Kidney glomerular epithelial cell (primary cell): Measurements from ENCODE around the gene ADAMTS8.
A peak's percentile ranks its signal among the peaks of the same experiment; 100 is the strongest.

ENCODE experiments used
- DNase-seq: peaks from one replicate; lab custom pipeline; 2025; lab: John Stamatoyannopoulos, UW

ADAMTS8 gene

GRCh38 chr11:130397780-130398179, 30.6 kb downstream of the ADAMTS8 start:
- no peak for DNase-seq

GRCh38 chr11:130396965-130397364, 31.4 kb downstream of the ADAMTS8 start:
- no peak for DNase-seq

- no peak for DNase-seq
Observed at GRCh38 chr11:130394615-130395014, 33.8 kb downstream of the ADAMTS8 start.

DNA sequence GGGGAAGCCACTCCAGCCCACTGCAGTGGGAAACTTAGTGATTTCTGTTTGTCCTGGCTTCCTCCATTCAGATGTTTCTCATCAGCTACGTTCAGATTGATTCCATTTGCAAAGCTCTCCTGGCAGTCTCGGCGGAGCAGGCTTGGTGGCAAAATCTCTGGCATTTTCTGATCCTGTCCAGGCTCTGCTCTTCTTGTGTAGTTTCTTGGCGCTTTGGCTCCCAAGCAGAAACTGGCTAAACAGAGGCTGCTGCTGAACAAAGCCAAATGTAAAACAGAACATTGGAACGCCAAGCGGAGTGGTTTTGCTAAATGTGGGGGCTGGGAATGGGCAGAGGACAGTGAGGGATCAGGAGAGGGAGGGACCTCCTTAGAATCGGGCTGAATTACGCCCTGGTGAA, 36.7 kb downstream of the ADAMTS8 start:
- no peak for DNase-seq

DNA sequence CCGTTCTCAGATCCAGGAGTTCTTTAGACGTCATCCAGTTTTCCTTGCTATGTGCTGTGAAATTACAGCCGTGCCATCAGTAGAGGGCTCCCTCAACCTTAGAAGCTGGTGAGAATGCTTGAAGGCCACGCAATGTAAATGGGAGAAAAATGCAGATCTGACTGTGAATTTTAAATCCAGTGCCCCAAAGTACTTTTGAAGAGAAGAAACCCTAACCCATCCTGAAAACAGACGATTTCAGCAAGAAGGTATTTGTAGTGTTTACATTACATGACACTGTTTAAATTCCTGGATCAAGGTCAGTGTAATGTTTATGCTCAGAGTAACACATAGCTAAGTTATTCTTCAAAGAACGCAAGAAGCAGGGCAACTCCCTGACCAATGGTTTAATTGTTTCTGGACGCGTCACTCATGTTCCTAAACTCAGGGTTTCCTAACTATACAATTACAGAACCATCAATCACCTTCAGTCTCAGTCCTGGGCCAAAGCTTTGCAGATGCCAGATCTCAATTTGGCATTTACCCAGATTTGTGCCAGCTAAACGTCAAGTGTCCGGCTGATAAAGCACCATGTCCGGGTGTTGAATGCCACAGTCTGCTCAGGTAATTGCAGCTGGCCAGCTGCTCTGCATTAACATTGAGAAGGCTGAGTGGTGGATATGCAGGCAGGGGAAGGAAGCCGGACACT, 38.2 kb downstream of the ADAMTS8 start:
- peak; percentile 81 for DNase-seq

- DNase-seq, result no peak
Observed at GRCh38 chr11:130389335-130389935, 39.0 kb downstream of the ADAMTS8 start.

DNA sequence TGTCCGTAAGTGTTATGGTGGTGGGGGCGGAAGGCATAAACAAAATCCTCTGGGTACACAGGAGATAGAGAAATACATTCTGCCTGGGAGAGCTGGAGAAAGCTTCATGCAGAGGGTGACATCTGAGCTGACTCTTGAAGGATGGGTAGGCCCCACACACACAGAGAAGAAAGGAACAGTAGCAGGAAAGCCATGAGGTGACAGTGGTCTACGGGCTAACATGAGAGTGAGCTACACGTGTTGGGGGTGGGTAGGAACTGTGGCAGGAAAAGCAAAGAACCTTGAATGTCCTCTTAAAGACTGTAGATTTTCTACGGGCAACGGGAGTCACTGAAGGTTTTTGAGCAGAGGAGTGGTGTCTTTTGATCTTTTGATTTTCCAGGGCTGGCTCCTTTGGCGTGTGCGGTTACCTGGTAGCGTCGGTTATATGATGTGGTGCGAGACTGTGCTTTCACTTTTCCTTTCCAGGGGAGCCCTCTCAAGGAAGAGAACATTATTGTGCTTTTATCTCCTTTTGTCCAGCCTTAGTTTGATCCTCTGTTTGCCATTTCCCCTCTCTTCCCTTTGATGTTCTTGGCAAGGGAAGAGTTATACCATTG, 39.7 kb downstream of the ADAMTS8 start:
- DNase-seq, result no peak

DNA sequence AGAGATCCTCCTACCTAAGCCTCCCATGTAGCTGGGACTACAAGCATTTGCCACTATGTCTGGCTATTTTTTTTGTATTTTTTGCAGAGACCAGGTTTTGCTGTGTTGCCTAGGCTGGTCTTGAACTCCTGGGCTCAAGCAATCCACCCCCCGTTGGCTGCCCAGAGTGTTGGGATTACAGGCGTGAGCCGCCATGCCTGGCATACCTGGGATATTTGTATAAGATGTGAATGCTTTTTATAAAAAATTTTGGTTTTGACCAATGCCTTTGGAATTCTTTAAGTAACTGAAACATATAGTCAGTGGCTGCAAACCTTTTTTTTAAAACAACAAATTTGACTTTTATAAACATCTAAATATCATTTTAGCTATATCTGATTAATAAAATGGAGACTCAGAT, 42.4 kb downstream of the ADAMTS8 start:
- DNase-seq, result no peak

DNA sequence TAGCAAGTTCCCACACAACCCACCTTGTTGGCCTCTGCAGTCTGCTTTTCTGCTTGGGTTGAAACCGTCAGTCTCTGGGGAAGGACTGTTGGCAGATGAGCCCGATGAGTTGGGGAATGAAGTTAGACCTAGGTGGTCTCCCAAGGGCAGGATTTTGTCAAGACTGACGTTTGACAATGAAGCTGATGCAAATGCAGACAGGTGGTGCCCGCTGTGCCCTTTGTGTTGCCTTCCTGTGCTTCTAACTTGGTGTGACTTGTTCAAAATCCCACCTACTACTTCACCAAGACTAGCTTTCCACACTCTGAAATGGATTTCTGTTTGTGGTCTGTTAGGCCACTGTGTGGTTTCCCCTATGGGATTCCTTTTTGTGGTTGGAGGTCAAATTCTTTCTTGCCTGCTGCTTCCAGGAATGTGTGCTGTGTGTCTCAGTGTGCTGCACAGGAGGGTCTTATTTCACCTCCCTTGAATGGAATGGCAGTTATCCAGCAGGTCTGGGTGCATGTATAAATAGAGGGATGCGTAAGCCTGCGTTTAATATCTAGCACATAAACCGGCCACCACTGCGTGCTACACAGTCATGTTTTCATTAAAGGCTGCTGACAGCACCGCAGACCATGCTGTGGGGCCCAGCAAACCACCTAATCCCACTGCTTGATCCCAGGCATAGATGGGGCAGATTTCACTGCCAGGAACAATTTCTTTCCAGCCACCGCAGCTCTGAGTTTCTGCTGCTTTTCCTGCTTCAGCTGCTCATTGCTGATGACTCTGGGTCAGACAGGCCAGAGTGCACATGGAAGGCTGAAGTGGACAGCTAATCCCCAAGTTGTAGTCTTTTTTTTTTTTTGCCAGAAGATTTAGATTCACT, 44.8 kb downstream of the ADAMTS8 start:
- DNase-seq, result peak; percentile 100

DNA sequence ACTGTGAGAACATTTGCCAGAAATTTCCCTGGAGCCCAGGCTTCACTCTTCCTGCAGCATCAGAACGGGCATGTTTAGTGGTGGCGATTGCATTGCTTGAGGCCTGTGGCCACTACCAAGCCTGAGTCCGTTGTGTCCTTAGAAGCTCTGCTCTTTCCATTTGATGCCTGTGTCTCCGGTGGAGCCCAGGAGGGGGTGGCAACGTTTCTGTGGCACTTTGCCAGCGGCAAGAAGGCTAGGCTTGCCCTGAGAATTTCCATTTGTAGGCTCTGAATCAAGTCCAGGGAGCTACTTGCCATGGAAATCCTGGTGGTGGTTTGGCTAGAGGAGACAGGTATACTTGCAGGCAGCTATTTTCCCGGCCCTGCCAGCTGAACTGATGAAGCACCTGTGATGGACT, 47.1 kb downstream of the ADAMTS8 start:
- DNase-seq, result no peak

GRCh38 chr11:130380778-130381177, 47.6 kb downstream of the ADAMTS8 start:
- DNase-seq, result no peak

DNA sequence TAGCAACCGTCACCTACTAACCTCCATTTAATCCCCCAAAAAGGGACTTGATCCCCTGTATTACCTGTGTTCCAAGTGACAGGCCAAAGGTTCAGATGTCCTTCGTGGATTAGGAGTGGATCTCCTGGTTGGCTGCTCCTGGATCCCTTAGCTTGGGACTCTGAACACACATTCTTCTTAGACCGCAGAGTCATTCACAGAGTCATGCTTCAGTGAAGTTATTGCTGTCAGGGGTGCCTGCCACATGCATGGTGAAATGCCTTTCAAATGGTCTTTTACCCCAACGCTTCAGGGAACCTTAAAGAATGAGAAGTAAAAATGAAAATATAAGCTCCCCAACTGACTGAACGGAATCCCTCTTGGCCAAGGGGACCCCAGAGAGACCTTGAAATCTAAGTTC, 49.1 kb downstream of the ADAMTS8 start:
- DNase-seq, result peak; percentile 27

- DNase-seq, result no peak
Observed at GRCh38 chr11:130370845-130371590, 57.4 kb downstream of the ADAMTS8 start.

DNA sequence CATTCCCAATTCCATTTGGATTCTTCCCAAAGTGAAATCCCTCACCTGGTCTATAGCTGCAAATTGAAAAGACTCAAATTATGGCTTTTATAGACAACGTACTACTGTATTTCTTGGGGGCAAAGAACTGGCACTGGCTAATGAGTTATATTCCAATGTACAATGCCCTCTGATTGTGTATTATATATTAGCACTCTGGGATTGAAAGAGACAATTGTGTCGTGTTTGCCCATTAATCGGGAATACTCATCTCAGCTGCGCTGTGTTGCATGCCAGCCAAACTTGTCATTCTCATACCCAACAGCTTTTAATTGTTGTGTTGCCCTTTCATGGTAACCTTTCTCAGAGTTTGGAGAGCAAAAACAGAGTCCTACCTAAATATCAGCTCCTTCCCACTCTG, 58.7 kb downstream of the ADAMTS8 start:
- no peak for DNase-seq

GRCh38 chr11:130369141-130369691, 59.2 kb downstream of the ADAMTS8 start:
- DNase-seq, result no peak

DNA sequence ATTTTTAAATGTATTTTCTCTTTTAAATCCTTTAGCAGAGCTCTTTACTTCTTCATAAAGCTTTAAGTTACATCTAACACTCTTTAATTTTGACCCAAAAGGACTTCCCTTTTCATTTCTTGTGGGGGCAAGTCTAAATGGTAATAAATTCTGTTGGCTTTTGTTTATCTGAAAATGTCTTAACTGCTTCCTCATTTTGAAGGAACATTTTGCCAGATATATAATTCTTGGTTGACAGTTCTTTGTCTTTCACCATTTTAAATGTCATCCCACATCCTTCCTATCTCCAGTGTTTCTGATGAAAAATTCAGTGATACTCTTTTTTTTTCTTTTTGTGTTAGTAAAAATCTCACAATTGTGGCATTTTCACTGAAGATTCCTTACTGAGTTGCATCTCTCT, 69.0 kb downstream of the ADAMTS8 start:
- DNase-seq, result no peak

DNA sequence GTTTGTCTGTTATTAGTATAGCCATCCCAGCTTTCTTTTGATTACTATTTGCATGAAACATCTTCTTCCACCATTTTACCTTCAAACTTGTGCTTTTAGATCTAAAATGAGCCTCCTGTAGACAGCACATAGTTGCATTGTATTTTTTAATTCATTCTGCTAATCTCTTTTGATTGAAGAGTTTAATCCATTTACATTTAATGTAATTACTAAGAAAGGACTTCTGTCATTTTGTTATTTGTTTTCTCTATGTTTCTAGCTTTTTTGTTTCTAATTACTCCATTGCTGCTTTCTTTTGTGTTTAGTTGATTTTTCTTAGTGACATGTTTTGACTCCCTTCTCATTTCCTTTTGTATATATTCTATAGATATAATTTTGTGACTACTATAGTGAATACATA, 70.0 kb downstream of the ADAMTS8 start:
- DNase-seq, result no peak
